Heart left ventricle (tissue), 16 donors: ENCODE results near the gene GJA9. TPM values are rescaled to one million over a fixed set of nuclear protein-coding genes. Genes with fewer than 3 reads are reported as not detected.
"Not testable (repeated sequence)": the region's sequence is repeated elsewhere in the genome, so short reads cannot be mapped to it uniquely, and the experiment has no call there.

Experiments
- ATAC-seq, 4 donors: fragments of 200-7000 bp; cut with Tn5 transposase; one replicate each; pipeline ENCODE4 v1.9.1; 2020 to 2022; ENCODE audit warnings: moderate library complexity in 4 of 4, mild to moderate bottlenecking in 3 of 4, moderate number of reproducible peaks in 1 of 4
- DNase-seq, 5 donors: peaks; one replicate each; pipeline ENCODE4 v3.0.0-alpha.2; 2020
- H3K27ac ChIP-seq, 12 donors: fragments of 200-600 bp; sonication (generic) in 4 of 12; one replicate each; pipeline versions ENCODE4 v1.5.0 to v1.8.0; 2016 to 2022; ENCODE audit warnings: mild to moderate bottlenecking in 2 of 12
- H3K27me3 ChIP-seq, 9 donors: fragments of 200-600 bp; sonication (generic) in 2 of 9; one replicate each; pipeline versions ENCODE4 v1.5.1 to v1.8.0; 2016 to 2022; ENCODE audit warnings: mild to moderate bottlenecking in 3 of 9
- H3K36me3 ChIP-seq, 9 donors: fragments of 200-600 bp; sonication (generic) in 2 of 9; one replicate each; pipeline versions ENCODE4 v1.5.0 to v1.8.0; 2018 to 2022; ENCODE audit warnings: mild to moderate bottlenecking in 2 of 9
- H3K4me1 ChIP-seq, 12 donors: fragments of 200-600 bp; sonication (generic) in 4 of 12; one replicate each; pipeline versions ENCODE4 v1.5.0 to v1.8.0; 2016 to 2022; ENCODE audit warnings: mild to moderate bottlenecking in 3 of 12
- H3K4me3 ChIP-seq, 12 donors: fragments of 200-600 bp; sonication (generic) in 4 of 12; one replicate each; pipeline versions ENCODE4 v1.5.0 to v1.8.0; 2017 to 2022; ENCODE audit warnings: mild to moderate bottlenecking in 9 of 12, moderate library complexity in 4 of 12
- H3K9me3 ChIP-seq, 12 donors: fragments of 200-600 bp; sonication (generic) in 4 of 12; one replicate each; pipeline versions ENCODE4 v1.5.0 to v1.8.0; 2016 to 2022; ENCODE audit warnings: mild to moderate bottlenecking in 1 of 12
- POLR2A ChIP-seq, 2 donors: fragments of 450-650 bp; IDR thresholded peaks; one replicate each; pipeline ENCODE4 v1.6.1; 2017; ENCODE audit warnings: antibody characterized with exemption in 2 of 2, mild to moderate bottlenecking in 2 of 2, moderate library complexity in 2 of 2
- WGBS, 4 donors: extraction: QIAGEN DNeasy Blood & Tissue Kit in 2 of 4; methylation state at CpG; one replicate each; pipeline versions ENCODE4 v1.1.5 to v1.1.7; 2013 to 2018; 5-methylcytosine and 5-hydroxymethylcytosine counted together
- intact Hi-C, 10 donors: fragments of 100-400 bp; cut with DNase I; formaldehyde crosslinking; loops; one replicate each; pipeline versions ENCODE4 v1.11.1 to v1.14.2; 2022
- polyA plus RNA-seq, 2 donors: library from polyadenylated mRNA; stranded (reverse); fragments of 200-250 nt; gene quantifications; one replicate each; pipeline ENCODE4 v1.2.3, GENCODE V29; 2013
- total RNA-seq, 9 donors: library from RNA; depleted of rRNA in 2 of 9; stranded (reverse); fragments of >200 nt in 2 of 9; fragmentation: NEBNext Ultra II Directional in 3 of 9; extraction: Animal tissue kit (Norgen Biotek cat#: 25700) in 3 of 9; gene quantifications; one replicate each; pipeline versions ENCODE4 v1.1.0 to v1.2.4, GENCODE V29; 2016 to 2023
- TF ChIP-seq, protein P1 (sequence below), 12 donors: fragments of 200-600 bp; sonication (generic) in 4 of 12; IDR thresholded peaks; one replicate each; pipeline versions ENCODE4 v1.5.0 to v1.8.0; 2018 to 2022; ENCODE audit warnings: antibody characterized with exemption in 12 of 12, mild to moderate bottlenecking in 5 of 12
- donor health status: ischemic (EF 13 %, LVEDD 7.1; RV severe dilation, severe dysfunction).
- donor health status: healthy with polysubstance abuse.
- donor health status: DM: no; HTN: yes; CAD: no.
- donor health status: DM: no; HTN: no; CAD: no.
- donor health status: ischemic (EF 25% LVEDD 6.9; RV normal size, moderate dysfunction).
- donor health status: ischemic (EF 25% LVEDD 5.7; RV mildly dilated, moderate dysfunction).
- donor health status: healthy.
- donor health status: DM: yes; HTN: yes; CAD: no.
- donor health status: ischemic (EF 35%, LVEDD 5.7; RV mildly dilated, moderate dysfunction).
- donor health status: nonischemic (EF 11% LVEDD 7.7; RV severe dilation, severe dysfunction).
- donor health status: DM: yes; HTN: yes; CAD: no.
- donor health status: PGD.
- donor health status: ischemic (EF 29% LVEDD 5.4; RV normal size, mild dysfunction).
- donor health status: nonischemic (EF 23%, LVEDD 6.1; RV moderate dilation, normal function).

Gene GJA9
- total and polyA plus RNA-seq, 11 donors, result 0.11 TPM; not detected in 10

DNA sequence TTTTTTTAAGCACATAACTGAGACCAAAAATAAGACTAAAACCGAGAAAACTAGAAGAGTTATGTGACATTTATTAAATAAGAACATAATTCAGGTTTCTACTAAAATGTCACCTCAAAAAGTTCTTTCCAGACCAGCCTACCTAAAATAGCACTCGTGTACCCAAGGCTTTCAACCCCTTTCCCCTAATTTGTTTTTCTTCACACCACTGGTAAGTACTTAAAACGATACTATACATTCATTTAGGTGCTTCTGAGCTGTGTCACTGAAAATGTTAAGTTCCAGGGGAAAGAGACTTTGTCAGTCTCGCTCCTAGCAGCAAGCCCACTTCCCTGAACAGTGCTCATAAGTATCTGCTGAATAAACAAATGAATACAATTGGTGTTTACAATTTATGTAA is 28.6 kb downstream of the GJA9 start:
- H3K9me3 ChIP-seq, result no peaks in the 10 kb centered on the region
- peaks cover 0 to 91% (median 85%) of the 10 kb centered on the region in 9 donors for H3K36me3 ChIP-seq
- ATAC-seq (no peak), DNase-seq (no peak)
- H3K27ac ChIP-seq, result no peak overlapping the region
- intact Hi-C loops, result loop anchor here in 3 of 10 donors (10.0 kb wide), 2 partner anchors 152 to 232 kb away; no protein-coding TSS in a partner anchor
- WGBS, 4 donors, result 90 to 92% (median 90%) methylated on average over 4 of the region's 4 CpGs
- H3K4me3 ChIP-seq, result no peak overlapping the region
- H3K27me3 ChIP-seq, result no peaks in the 10 kb centered on the region
- H3K4me1 ChIP-seq, result peaks cover 0 to 46% (median 10%) of the 10 kb centered on the region in 12 donors
- TF ChIP-seq, protein P1, sequence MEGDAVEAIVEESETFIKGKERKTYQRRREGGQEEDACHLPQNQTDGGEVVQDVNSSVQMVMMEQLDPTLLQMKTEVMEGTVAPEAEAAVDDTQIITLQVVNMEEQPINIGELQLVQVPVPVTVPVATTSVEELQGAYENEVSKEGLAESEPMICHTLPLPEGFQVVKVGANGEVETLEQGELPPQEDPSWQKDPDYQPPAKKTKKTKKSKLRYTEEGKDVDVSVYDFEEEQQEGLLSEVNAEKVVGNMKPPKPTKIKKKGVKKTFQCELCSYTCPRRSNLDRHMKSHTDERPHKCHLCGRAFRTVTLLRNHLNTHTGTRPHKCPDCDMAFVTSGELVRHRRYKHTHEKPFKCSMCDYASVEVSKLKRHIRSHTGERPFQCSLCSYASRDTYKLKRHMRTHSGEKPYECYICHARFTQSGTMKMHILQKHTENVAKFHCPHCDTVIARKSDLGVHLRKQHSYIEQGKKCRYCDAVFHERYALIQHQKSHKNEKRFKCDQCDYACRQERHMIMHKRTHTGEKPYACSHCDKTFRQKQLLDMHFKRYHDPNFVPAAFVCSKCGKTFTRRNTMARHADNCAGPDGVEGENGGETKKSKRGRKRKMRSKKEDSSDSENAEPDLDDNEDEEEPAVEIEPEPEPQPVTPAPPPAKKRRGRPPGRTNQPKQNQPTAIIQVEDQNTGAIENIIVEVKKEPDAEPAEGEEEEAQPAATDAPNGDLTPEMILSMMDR (IDR thresholded peaks at IDR 0.05), result no peak
- TF ChIP-seq POLR2A (IDR thresholded peaks at IDR 0.05), result no peak

DNA sequence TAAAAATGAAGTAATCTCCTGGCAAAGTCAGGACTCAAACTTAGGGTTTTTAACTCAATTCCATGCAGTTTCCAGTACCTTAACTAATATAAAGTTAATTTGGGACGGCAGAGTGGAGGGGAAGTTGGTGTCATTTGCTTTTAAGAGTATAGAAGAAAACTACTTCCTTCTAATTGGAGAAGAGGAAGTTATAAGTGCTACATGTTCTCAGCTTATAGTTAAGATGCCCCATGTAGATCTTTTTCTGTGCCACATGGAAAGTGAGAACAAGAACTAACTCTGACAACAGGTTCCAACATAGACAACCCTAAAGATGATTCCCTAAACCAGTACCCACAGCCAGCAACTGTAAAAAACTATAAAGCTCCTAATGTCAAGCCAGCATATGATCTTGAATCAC is 33.3 kb downstream of the GJA9 start:
- Histone ChIP-seq H3K4me3 (no peak overlapping the region), H3K27ac (peak overlapping the region in 1 of 12 donors; percentile 38)

DNA sequence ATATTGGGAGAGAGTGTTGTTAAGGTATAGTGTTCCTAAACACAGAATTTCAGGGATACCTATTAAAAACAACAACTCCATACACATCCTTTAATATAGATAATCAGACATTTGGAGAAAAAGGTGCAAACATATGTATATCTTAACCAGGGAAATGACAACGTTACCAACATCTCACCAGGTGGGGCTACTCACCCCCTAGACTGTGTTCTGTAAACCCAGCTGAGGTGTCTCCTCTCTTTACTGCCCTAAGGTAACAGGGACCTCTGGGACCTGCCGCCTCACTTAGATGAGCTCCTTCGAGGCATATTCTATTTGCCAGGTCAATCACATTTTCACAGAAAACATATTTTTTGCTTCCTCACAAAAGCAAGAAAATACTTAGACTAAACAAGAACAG is 35.2 kb downstream of the GJA9 start:
- Histone ChIP-seq H3K27ac (peak overlapping the region in 1 of 12 donors; percentile 8), H3K4me3 (no peak overlapping the region), H3K4me1 (peaks cover 0 to 18% (median 0%) of the 10 kb centered on the region in 12 donors), H3K9me3 (no peaks in the 10 kb centered on the region), H3K27me3 (no peaks in the 10 kb centered on the region), H3K36me3 (peaks cover 0 to 99% (median 94%) of the 10 kb centered on the region in 9 donors)
- DNase-seq, result no peak
- WGBS, 4 donors, result 72 to 92% (median 90%) methylated on average over 3 of the region's 3 CpGs
- ATAC-seq, result no peak
- intact Hi-C loops, result no loop called here
- TF ChIP-seq POLR2A (IDR thresholded peaks at IDR 0.05), result no peak
- TF ChIP-seq, protein P1 (IDR thresholded peaks at IDR 0.05), result no peak

More for the DNA sequence above, 33.3 kb downstream of the GJA9 start:
- ATAC-seq (no peak), DNase-seq (no peak)
- intact Hi-C loops, result no loop called here
- no peaks in the 10 kb centered on the region for H3K27me3 ChIP-seq
- H3K36me3 ChIP-seq, result peaks cover 0 to 100% (median 94%) of the 10 kb centered on the region in 9 donors
- WGBS, 4 donors, result 78 to 86% (median 80%) methylated on average over 1 of the region's 1 CpG
- peaks cover 0 to 22% (median 0%) of the 10 kb centered on the region in 12 donors for H3K4me1 ChIP-seq
- no peak for TF ChIP-seq POLR2A (IDR thresholded peaks at IDR 0.05)
- TF ChIP-seq, protein P1 (IDR thresholded peaks at IDR 0.05), result no peak
- no peaks in the 10 kb centered on the region for H3K9me3 ChIP-seq

DNA sequence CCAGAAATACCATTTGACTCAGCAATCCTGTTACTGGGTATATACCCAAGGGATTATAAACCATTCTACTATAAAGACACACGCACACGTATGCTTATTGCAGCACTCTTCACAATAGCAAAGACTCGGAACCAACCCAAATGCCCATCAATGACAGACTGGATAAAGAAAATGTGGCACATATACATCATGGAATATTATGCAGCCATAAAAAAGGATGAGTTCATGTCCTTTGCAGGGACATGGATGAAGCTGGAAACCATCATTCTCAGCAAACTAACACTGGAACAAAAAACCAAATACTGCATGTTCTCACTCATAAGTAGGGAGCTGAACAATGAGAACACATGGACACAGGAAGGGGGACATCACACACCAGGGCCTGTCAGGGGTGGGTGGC is 36.3 kb downstream of the GJA9 start:
- DNase-seq, H3K4me3 ChIP-seq, H3K9me3 ChIP-seq, ATAC-seq, H3K27ac ChIP-seq, H3K27me3 ChIP-seq, intact Hi-C loops: not testable (repeated sequence)
- Histone ChIP-seq H3K4me1 (peaks cover 0 to 25% (median 8%) of the 10 kb centered on the region in 12 donors), H3K36me3 (peaks cover 0 to 99% (median 85%) of the 10 kb centered on the region in 9 donors)
- WGBS, 4 donors, result 93 to 100% (median 95%) methylated on average over 3 of the region's 3 CpGs

DNA sequence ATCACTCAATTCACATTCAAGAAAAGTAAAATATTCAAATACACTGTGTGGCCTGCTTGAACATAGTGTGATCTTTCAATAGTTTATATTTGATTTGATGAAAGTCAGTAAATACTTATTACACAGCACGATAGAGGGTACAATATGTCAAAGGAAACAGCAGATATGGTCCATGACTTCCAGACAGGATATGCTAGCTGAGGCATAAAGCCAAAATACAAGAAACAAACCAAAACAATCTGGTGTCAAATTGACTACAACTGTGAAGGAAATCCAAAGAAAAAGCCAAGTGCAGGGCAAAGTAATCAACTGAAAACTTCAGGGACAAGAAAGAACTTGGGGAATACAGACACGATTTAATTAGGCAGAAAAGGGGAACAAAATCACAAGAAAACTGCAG is 41.1 kb downstream of the GJA9 start:
- 21 to 54% (median 36%) methylated on average over 2 of the region's 2 CpGs for WGBS, 4 donors
- no peaks in the 10 kb centered on the region for H3K27me3 ChIP-seq
- DNase-seq (no peak), ATAC-seq (no peak)
- no peak for TF ChIP-seq POLR2A (IDR thresholded peaks at IDR 0.05)
- TF ChIP-seq, protein P1 (IDR thresholded peaks at IDR 0.05), result no peak
- H3K9me3 ChIP-seq, result no peaks in the 10 kb centered on the region
- H3K27ac ChIP-seq, result peak overlapping the region in 1 of 12 donors; percentile 8
- H3K36me3 ChIP-seq, result peaks cover 0 to 80% (median 63%) of the 10 kb centered on the region in 9 donors
- intact Hi-C loops, result no loop called here
- H3K4me1 ChIP-seq, result peaks cover 0 to 35% (median 17%) of the 10 kb centered on the region in 12 donors
- H3K4me3 ChIP-seq, result no peak overlapping the region
